HEK293 (cell line): ENCODE results near the gene CTPS2.
A peak's percentile ranks its signal among the peaks of the same experiment; 100 is the strongest.

Experiments used
- CTCF ChIA-PET: fragments of 350-600 bp; formaldehyde crosslinking; extraction: SDS; loops from one replicate; lab custom pipeline; 2021; ENCODE audit warnings: antibody characterized with exemption; lab: Yijun Ruan, JAX
- POLR2A ChIA-PET: fragments of 300-600 bp; formaldehyde crosslinking; extraction: SDS; loops from one replicate; lab custom pipeline; 2020; ENCODE audit warnings: antibody characterized with exemption, inconsistent platforms; lab: Yijun Ruan, JAX
- H3K27ac ChIP-seq: fragments of 200-500 bp; sonication (Bioruptor generic); 2 replicates; pipeline ENCODE4 v1.5.1; 2014; ENCODE audit warnings: low read depth, low read length, control low read depth, inconsistent platforms; ENCODE audit errors: extremely low read depth
- H3K36me3 ChIP-seq, 2 experiments: fragments of 200-500 bp in 1 of 2; sonication (Bioruptor generic) in 1 of 2; 1 replicate in 1 of 2; 2 replicates in 1 of 2; pipeline ENCODE4 v1.5.1; 2014 to 2017; ENCODE audit warnings: inconsistent platforms in 2 of 2, low read length in 2 of 2; ENCODE audit not compliant: control insufficient read depth in 2 of 2, insufficient read depth in 1 of 2
- H3K4me1 ChIP-seq: fragments of 200-500 bp; sonication (Bioruptor generic); 2 replicates; pipeline ENCODE4 v1.5.1; 2014; ENCODE audit warnings: mild to moderate bottlenecking, low read length, inconsistent platforms; ENCODE audit not compliant: control insufficient read depth, insufficient read depth
- H3K4me3 ChIP-seq: 2 replicates; pipeline ENCODE4 v1.5.1; 2011; ENCODE audit warnings: low read depth, mild to moderate bottlenecking, control low read depth, low read length, moderate library complexity
- H3K9me3 ChIP-seq: fragments of 200-500 bp; sonication (Bioruptor generic); 2 replicates; pipeline ENCODE4 v1.5.1; 2014; ENCODE audit warnings: low read depth, low read length, inconsistent platforms; ENCODE audit not compliant: control insufficient read depth, insufficient read depth
- AEBP2 ChIP-seq: fragments of 450-650 bp; formaldehyde crosslinking; IDR thresholded peaks from 2 replicates; pipeline ENCODE4 v1.5.1; 2016; ENCODE audit warnings: missing biosample characterization, missing genetic modification characterization, borderline replicate concordance
- BCL6B ChIP-seq: fragments of 450-650 bp; formaldehyde crosslinking; IDR thresholded peaks from 2 replicates; pipeline ENCODE4 v1.5.1; 2017; ENCODE audit warnings: missing biosample characterization, missing genetic modification characterization
- KLF1 ChIP-seq: fragments of 450-650 bp; formaldehyde crosslinking; IDR thresholded peaks from 2 replicates; pipeline ENCODE4 v1.5.1; 2016; ENCODE audit warnings: missing biosample characterization, missing genetic modification characterization
- KLF10 ChIP-seq: fragments of 450-650 bp; IDR thresholded peaks from 2 replicates; pipeline ENCODE4 v1.5.1; 2018; ENCODE audit warnings: missing biosample characterization, mild to moderate bottlenecking, missing genetic modification characterization
- MYNN ChIP-seq: fragments of 450-650 bp; formaldehyde crosslinking; IDR thresholded peaks from 2 replicates; pipeline ENCODE4 v1.5.1; 2016; ENCODE audit warnings: missing biosample characterization, missing genetic modification characterization, borderline replicate concordance
- MZF1 ChIP-seq: fragments of 450-650 bp; formaldehyde crosslinking; IDR thresholded peaks from 2 replicates; pipeline ENCODE4 v1.5.1; 2017; ENCODE audit warnings: missing biosample characterization, missing genetic modification characterization, borderline replicate concordance
- PRDM6 ChIP-seq: fragments of 450-650 bp; formaldehyde crosslinking; IDR thresholded peaks from 2 replicates; pipeline ENCODE4 v1.5.1; 2017; ENCODE audit warnings: missing biosample characterization, missing genetic modification characterization
- ZBTB26 ChIP-seq: fragments of 450-650 bp; formaldehyde crosslinking; optimal IDR thresholded peaks from 2 replicates; pipeline ENCODE3; 2016; ENCODE audit warnings: missing biosample characterization, mild to moderate bottlenecking, missing genetic modification characterization
- ZFP37 ChIP-seq: fragments of 450-650 bp; formaldehyde crosslinking; IDR thresholded peaks from 2 replicates; pipeline ENCODE4 v1.5.1; 2016; ENCODE audit warnings: missing biosample characterization, missing genetic modification characterization
- ZFP69B ChIP-seq: fragments of 450-650 bp; formaldehyde crosslinking; IDR thresholded peaks from 2 replicates; pipeline ENCODE4 v1.5.1; 2016; ENCODE audit warnings: missing biosample characterization, missing genetic modification characterization
- ZIC2 ChIP-seq: fragments of 450-650 bp; formaldehyde crosslinking; IDR thresholded peaks from 2 replicates; pipeline ENCODE4 v1.5.1; 2016; ENCODE audit warnings: missing biosample characterization, missing genetic modification characterization
- ZNF121 ChIP-seq: fragments of 450-650 bp; formaldehyde crosslinking; IDR thresholded peaks from 2 replicates; pipeline ENCODE4 v1.5.1; 2016; ENCODE audit warnings: missing biosample characterization, missing genetic modification characterization
- ZNF148 ChIP-seq: fragments of 450-650 bp; formaldehyde crosslinking; IDR thresholded peaks from 2 replicates; pipeline ENCODE4 v1.5.0; 2017; ENCODE audit warnings: missing biosample characterization, missing genetic modification characterization, borderline replicate concordance
- ZNF157 ChIP-seq: fragments of 450-650 bp; formaldehyde crosslinking; IDR thresholded peaks from 2 replicates; pipeline ENCODE4 v1.5.1; 2016; ENCODE audit warnings: missing biosample characterization, missing genetic modification characterization
- ZNF223 ChIP-seq: fragments of 450-650 bp; formaldehyde crosslinking; IDR thresholded peaks from 2 replicates; pipeline ENCODE4 v1.5.1; 2016; ENCODE audit warnings: missing biosample characterization, missing genetic modification characterization
- ZNF239 ChIP-seq: fragments of 450-650 bp; formaldehyde crosslinking; IDR thresholded peaks from 2 replicates; pipeline ENCODE4 v1.5.1; 2016; ENCODE audit warnings: missing biosample characterization, missing genetic modification characterization
- ZNF366 ChIP-seq: fragments of 450-650 bp; formaldehyde crosslinking; conservative IDR thresholded peaks from 2 replicates; pipeline ENCODE4 v1.5.1; 2016; ENCODE audit warnings: missing biosample characterization, missing genetic modification characterization
- ZNF449 ChIP-seq: fragments of 450-650 bp; formaldehyde crosslinking; IDR thresholded peaks from 2 replicates; pipeline ENCODE4 v1.5.1; 2017; ENCODE audit warnings: missing biosample characterization, mild to moderate bottlenecking, missing genetic modification characterization, moderate library complexity
- ZNF513 ChIP-seq: fragments of 450-650 bp; IDR thresholded peaks from 2 replicates; pipeline ENCODE4 v1.5.1; 2018; ENCODE audit warnings: missing biosample characterization, missing genetic modification characterization
- ZNF549 ChIP-seq: fragments of 450-650 bp; IDR thresholded peaks from 2 replicates; pipeline ENCODE4 v1.5.1; 2018; ENCODE audit warnings: missing biosample characterization, missing genetic modification characterization, mild to moderate bottlenecking, inconsistent platforms, moderate library complexity
- ZNF610 ChIP-seq: fragments of 450-650 bp; formaldehyde crosslinking; IDR thresholded peaks from 2 replicates; pipeline ENCODE4 v1.5.1; 2016; ENCODE audit warnings: missing biosample characterization, missing genetic modification characterization, borderline replicate concordance
- ZSCAN23 ChIP-seq: fragments of 450-650 bp; formaldehyde crosslinking; IDR thresholded peaks from 2 replicates; pipeline ENCODE4 v1.5.1; 2016; ENCODE audit warnings: missing biosample characterization, missing genetic modification characterization

The CTPS2 gene

GRCh38 chrX:16737024-16737423, 24.6 kb upstream of the CTPS2 start:
- Histone ChIP-seq H3K4me3 (no peak overlapping the region), H3K36me3 (peaks cover 57 to 65% of the 10 kb centered on the region in 2 experiments), H3K27ac (no peak overlapping the region), H3K4me1 (no peaks in the 10 kb centered on the region), H3K9me3 (no peaks in the 10 kb centered on the region)
- ChIA-PET POLR2A (no interaction called here), CTCF (no interaction called here)
- TF ChIP-seq ZFP69B (tag by site-specific recombination) (no peak), ZNF121 (peak; percentile 95), ZBTB26 (tag by site-specific recombination) (no peak), ZNF366 (tag by site-specific recombination) (no peak)

- CTCF ChIA-PET: no interaction called here
- POLR2A ChIA-PET: interaction anchor here (0.5 to 1.8 kb wide), 4 partner anchors 13 to 481 kb away, joined by 3 to 17 read pairs (median 4); partner anchors contain the start of gene SYAP1
- Histone ChIP-seq H3K4me1 (no peaks in the 10 kb centered on the region), H3K27ac (no peak overlapping the region), H3K36me3 (peaks cover 34 to 48% of the 10 kb centered on the region in 2 experiments), H3K9me3 (no peaks in the 10 kb centered on the region), H3K4me3 (no peak overlapping the region)
- TF ChIP-seq BCL6B (tag by site-specific recombination) (no peak), ZNF157 (tag by site-specific recombination) (no peak), ZBTB26 (tag by site-specific recombination) (no peak), ZNF148 (tag by site-specific recombination) (no peak), AEBP2 (tag by site-specific recombination) (no peak), ZIC2 (tag by site-specific recombination) (no peak), ZNF239 (no peak), ZNF513 (tag by site-specific recombination) (no peak), ZFP37 (no peak), KLF1 (tag by site-specific recombination) (no peak), PRDM6 (tag by site-specific recombination) (no peak), KLF10 (no peak), ZNF610 (tag by site-specific recombination) (no peak), MZF1 (tag by site-specific recombination) (no peak), ZSCAN23 (tag by site-specific recombination) (no peak), ZNF449 (tag by site-specific recombination) (no peak), MYNN (tag by site-specific recombination) (no peak), ZNF223 (no peak), ZNF549 (tag by site-specific recombination) (no peak)
Observed at GRCh38 chrX:16733013-16733412, 20.5 kb upstream of the CTPS2 start.
